ENCODE measurements around the gene ZRANB1. TPM values are rescaled to one million over a fixed set of nuclear protein-coding genes. Genes with fewer than 3 reads are reported as not detected.

Gene ZRANB1
- total and polyA plus RNA-seq, 8 donors: 4.3 to 12.2 (median 7.7) TPM

DNA sequence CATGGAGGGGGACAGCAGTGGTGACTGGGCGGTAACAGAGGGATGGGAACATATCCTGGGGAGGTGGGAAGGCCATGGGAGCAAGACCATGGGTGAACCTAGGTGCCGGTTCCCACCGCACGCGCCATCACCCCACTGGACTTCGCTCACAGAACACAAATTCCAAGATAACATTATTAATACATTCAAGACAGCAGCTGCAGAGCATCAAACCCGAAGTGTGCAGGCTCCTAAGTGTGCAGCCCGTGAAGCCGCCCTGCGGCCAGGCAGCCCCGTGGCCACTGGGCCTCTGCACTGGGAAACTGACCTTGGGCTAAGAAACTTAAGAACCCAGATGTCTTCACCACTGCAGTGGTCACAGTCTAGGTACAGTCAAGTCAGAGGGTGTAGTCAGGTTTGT is 42.8 kb upstream of the ZRANB1 start:
- intact Hi-C loops (cut with DNase I): no loop called here
- Histone ChIP-seq H3K4me1 (no peaks in the 10 kb centered on the region), H3K4me3 (no peak overlapping the region), H3K36me3 (no peaks in the 10 kb centered on the region), H3K9me3 (no peaks in the 10 kb centered on the region), H3K27ac (no peak overlapping the region), H3K27me3 (no peaks in the 10 kb centered on the region)
- DNase-seq: peak in 1 of 6 donors; percentile 35
- TF ChIP-seq, protein P1, sequence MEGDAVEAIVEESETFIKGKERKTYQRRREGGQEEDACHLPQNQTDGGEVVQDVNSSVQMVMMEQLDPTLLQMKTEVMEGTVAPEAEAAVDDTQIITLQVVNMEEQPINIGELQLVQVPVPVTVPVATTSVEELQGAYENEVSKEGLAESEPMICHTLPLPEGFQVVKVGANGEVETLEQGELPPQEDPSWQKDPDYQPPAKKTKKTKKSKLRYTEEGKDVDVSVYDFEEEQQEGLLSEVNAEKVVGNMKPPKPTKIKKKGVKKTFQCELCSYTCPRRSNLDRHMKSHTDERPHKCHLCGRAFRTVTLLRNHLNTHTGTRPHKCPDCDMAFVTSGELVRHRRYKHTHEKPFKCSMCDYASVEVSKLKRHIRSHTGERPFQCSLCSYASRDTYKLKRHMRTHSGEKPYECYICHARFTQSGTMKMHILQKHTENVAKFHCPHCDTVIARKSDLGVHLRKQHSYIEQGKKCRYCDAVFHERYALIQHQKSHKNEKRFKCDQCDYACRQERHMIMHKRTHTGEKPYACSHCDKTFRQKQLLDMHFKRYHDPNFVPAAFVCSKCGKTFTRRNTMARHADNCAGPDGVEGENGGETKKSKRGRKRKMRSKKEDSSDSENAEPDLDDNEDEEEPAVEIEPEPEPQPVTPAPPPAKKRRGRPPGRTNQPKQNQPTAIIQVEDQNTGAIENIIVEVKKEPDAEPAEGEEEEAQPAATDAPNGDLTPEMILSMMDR (IDR thresholded peaks at IDR 0.05): no peak
- 91 to 92% methylated on average over 11 of the region's 11 CpGs for WGBS, 2 donors
- ATAC-seq: no peak
- FAIRE-seq: no peak

DNA sequence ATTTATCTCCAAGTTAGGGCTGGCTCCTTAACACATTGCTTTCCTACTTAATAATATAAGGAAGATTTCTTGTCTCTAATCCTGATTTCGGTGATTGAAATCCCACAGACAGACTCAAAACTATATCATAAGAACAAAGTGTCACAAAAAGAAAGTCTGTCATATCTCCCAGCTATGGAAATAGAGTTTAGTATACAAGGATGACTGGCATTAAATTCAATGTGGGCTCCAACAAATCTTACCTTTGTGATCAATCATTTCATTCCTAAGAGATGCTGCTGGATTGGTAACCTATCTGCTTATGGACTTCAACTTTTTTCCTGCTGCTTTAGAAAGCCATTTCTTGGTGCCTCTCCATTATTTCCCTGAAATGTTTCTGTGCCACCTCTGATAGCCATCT is 39.5 kb upstream of the ZRANB1 start:
- intact Hi-C loops (cut with DNase I): no loop called here
- DNase-seq (no peak), ATAC-seq (no peak), FAIRE-seq (no peak)
- Histone ChIP-seq H3K36me3 (no peaks in the 10 kb centered on the region), H3K4me3 (no peak overlapping the region), H3K27me3 (no peaks in the 10 kb centered on the region), H3K4me1 (no peaks in the 10 kb centered on the region), H3K27ac (no peak overlapping the region), H3K9me3 (no peaks in the 10 kb centered on the region)
- 81 to 83% methylated on average over 1 of the region's 1 CpG for WGBS, 2 donors
- TF ChIP-seq, protein P1 (IDR thresholded peaks at IDR 0.05): no peak

DNA sequence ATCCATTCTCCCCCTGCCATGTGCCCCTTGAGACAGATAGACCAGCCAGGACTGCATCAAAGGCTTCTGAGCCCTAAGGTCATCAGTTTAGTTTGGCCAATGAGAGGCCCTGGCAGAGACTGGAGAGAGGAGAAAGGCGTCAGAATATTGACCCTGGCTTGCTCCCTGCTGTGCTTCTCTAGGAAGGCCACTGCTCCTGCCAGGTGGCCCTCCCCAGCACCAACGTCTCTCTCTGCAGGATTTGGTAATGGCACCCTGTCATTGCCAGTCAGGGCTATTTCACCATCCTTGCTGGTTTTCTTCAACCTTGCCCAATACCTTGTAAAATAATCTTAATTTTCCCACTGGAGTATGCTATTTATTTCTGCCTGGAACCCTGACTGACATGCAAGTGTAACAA is 38.8 kb upstream of the ZRANB1 start:
- TF ChIP-seq, protein P1 (IDR thresholded peaks at IDR 0.05): no peak
- no peak overlapping the region for H3K4me3 ChIP-seq
- 24 to 27% methylated on average over 2 of the region's 2 CpGs for WGBS, 2 donors
- no peaks in the 10 kb centered on the region for H3K4me1 ChIP-seq
- ATAC-seq (no peak), DNase-seq (no peak), FAIRE-seq (no peak)
- H3K36me3 ChIP-seq: no peaks in the 10 kb centered on the region
- H3K9me3 ChIP-seq: no peaks in the 10 kb centered on the region
- intact Hi-C loops (cut with DNase I): no loop called here
- H3K27ac ChIP-seq: no peak overlapping the region
- H3K27me3 ChIP-seq: no peaks in the 10 kb centered on the region

DNA sequence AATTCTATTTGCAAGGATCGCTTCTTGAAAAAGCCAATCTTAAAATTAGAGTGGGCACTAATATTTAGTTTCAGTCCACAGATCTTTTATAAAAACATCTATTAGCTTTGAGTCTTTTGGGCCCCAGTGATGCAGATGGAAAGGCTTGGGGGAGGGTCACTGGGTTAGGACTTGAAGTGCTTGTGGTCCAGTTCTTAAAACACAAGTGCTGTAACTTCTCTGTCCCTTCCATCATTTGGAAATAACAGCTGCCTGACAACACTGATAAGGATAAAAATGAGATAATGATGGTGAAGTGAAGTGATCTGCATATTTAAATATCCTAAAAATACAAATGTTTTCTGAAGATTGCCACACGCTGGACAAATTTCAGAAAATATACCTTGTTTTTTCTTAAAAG is 37.1 kb upstream of the ZRANB1 start:
- FAIRE-seq (no peak), DNase-seq (no peak), ATAC-seq (no peak)
- intact Hi-C loops (cut with DNase I): no loop called here
- WGBS, 2 donors: 91 to 95% methylated on average over 2 of the region's 2 CpGs
- no peaks in the 10 kb centered on the region for H3K4me1 ChIP-seq
- no peak overlapping the region for H3K4me3 ChIP-seq
- no peaks in the 10 kb centered on the region for H3K36me3 ChIP-seq
- H3K27ac ChIP-seq: no peak overlapping the region
- no peaks in the 10 kb centered on the region for H3K9me3 ChIP-seq
- no peaks in the 10 kb centered on the region for H3K27me3 ChIP-seq
- TF ChIP-seq, protein P1 (IDR thresholded peaks at IDR 0.05): no peak

DNA sequence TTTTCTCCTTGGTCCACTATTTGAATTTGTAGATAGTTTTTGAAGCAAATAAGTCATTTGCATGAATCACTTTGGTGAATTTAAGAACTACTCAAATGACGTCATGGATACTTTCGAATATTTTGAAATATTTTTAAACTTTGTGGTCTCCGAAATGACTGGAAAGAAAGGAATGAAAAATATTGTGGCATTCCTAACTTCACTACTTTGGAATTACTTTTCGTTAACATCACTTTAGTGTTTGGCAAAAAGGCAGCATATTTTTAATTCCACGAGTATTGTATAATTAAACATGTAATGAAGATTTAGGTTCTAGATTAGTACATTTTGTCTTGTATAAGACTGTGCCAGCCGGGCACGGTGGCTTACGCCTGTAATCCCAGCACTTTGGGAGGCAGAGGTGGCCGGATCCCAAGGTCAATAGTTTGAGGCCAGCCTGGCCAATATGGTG is 35.3 kb upstream of the ZRANB1 start:
- no peaks in the 10 kb centered on the region for H3K27me3 ChIP-seq
- no peak for ATAC-seq
- intact Hi-C loops (cut with DNase I): no loop called here
- H3K27ac ChIP-seq: no peak overlapping the region
- H3K9me3 ChIP-seq: no peaks in the 10 kb centered on the region
- TF ChIP-seq, protein P1 (IDR thresholded peaks at IDR 0.05): no peak
- no peaks in the 10 kb centered on the region for H3K4me1 ChIP-seq
- WGBS, 2 donors: 78 to 86% methylated on average over 9 of the region's 9 CpGs
- no peak for DNase-seq
- H3K36me3 ChIP-seq: no peaks in the 10 kb centered on the region
- no peak overlapping the region for H3K4me3 ChIP-seq
- no peak for FAIRE-seq

Data from pancreas (tissue), 10 donors.